IgD-negative memory B cell (primary cell): ENCODE data around the gene RIC8B. TPM values are rescaled to one million over a fixed set of nuclear protein-coding genes. Genes with fewer than 3 reads are reported as not detected.
"Not testable (repeated sequence)": the region's sequence is repeated elsewhere in the genome, so short reads cannot be mapped to it uniquely, and the experiment has no call there.

ENCODE experiments used
- H3K27ac Mint-ChIP-seq, 3 donors: one replicate each; pipeline ENCODE4 v1.8.0; 2020 to 2022; ENCODE audit warnings: mild to moderate bottlenecking in 3 of 3, mixed read lengths in 3 of 3, moderate library complexity in 1 of 3
- H3K27me3 Mint-ChIP-seq: one replicate; pipeline ENCODE4 v1.8.0; 2021; ENCODE audit warnings: mixed read lengths
- H3K36me3 Mint-ChIP-seq: one replicate; pipeline ENCODE4 v1.8.0; 2020; ENCODE audit warnings: mild to moderate bottlenecking, mixed read lengths
- H3K4me1 Mint-ChIP-seq, 3 donors: one replicate each; pipeline ENCODE4 v1.8.0; 2020 to 2022; ENCODE audit warnings: mixed read lengths in 3 of 3, mild to moderate bottlenecking in 1 of 3
- H3K4me3 Mint-ChIP-seq, 4 donors: one replicate each; pipeline ENCODE4 v1.8.0; 2020 to 2022; ENCODE audit warnings: mild to moderate bottlenecking in 4 of 4, mixed read lengths in 4 of 4, moderate library complexity in 3 of 4
- H3K9me3 Mint-ChIP-seq, 3 donors: one replicate each; pipeline ENCODE4 v1.8.0; 2020 to 2021; ENCODE audit warnings: mixed read lengths in 3 of 3, mild to moderate bottlenecking in 1 of 3
- polyA plus RNA-seq: library from polyadenylated mRNA; unstranded; fragments of 300-500 nt; fragmentation: Illumina TruSeq; gene quantifications from one replicate; pipeline ENCODE4 v1.2.3, GENCODE V29; 2021

The RIC8B gene
- polyA plus RNA-seq, 1 donor from 2014 or later: 4.9 TPM

- Mint-ChIP-seq H3K4me3 (no peak overlapping the region), H3K27ac (no peak overlapping the region), H3K36me3 (no peaks in the 10 kb centered on the region), H3K9me3 (peaks cover 0 to 9% (median 3%) of the 10 kb centered on the region in 3 donors), H3K4me1 (peaks cover 12 to 19% (median 14%) of the 10 kb centered on the region in 3 donors), H3K27me3 (peaks cover 76% of the 10 kb centered on the region)
These were observed 132.2 kb downstream of the RIC8B start for GRCh38 chr12:106906715-106907114.

GRCh38 chr12:106907411-106907810 is 132.9 kb downstream of the RIC8B start:
- Mint-ChIP-seq H3K36me3 (no peaks in the 10 kb centered on the region), H3K27me3 (peaks cover 74% of the 10 kb centered on the region), H3K9me3 (peaks cover 0 to 9% (median 3%) of the 10 kb centered on the region in 3 donors), H3K4me3 (no peak overlapping the region), H3K27ac (no peak overlapping the region), H3K4me1 (peaks cover 14 to 19% (median 14%) of the 10 kb centered on the region in 3 donors)

- Mint-ChIP-seq H3K36me3 (no peaks in the 10 kb centered on the region), H3K4me3 (no peak overlapping the region), H3K4me1 (peaks cover 14 to 21% (median 14%) of the 10 kb centered on the region in 3 donors), H3K27ac (peak overlapping the region in 1 of 3 donors; percentile 10), H3K9me3 (peaks cover 0 to 9% (median 3%) of the 10 kb centered on the region in 3 donors), H3K27me3 (peaks cover 74% of the 10 kb centered on the region)
These were observed 133.4 kb downstream of the RIC8B start for GRCh38 chr12:106907846-106908245.

- Mint-ChIP-seq H3K27ac (peak overlapping the region in 1 of 3 donors; percentile 10), H3K27me3 (peaks cover 74% of the 10 kb centered on the region), H3K36me3 (no peaks in the 10 kb centered on the region), H3K9me3 (peaks cover 0 to 9% (median 3%) of the 10 kb centered on the region in 3 donors), H3K4me1 (peaks cover 14 to 18% (median 14%) of the 10 kb centered on the region in 3 donors), H3K4me3 (peak overlapping the region in 1 of 4 donors; percentile 28)
These were observed 134.1 kb downstream of the RIC8B start for GRCh38 chr12:106908561-106908960.

- Mint-ChIP-seq H3K9me3 (peaks cover 0 to 9% (median 3%) of the 10 kb centered on the region in 3 donors), H3K4me3 (no peak overlapping the region), H3K4me1 (peaks cover 14 to 19% (median 18%) of the 10 kb centered on the region in 3 donors), H3K27ac (peak overlapping the region in 1 of 3 donors; percentile 47), H3K27me3 (peaks cover 81% of the 10 kb centered on the region), H3K36me3 (no peaks in the 10 kb centered on the region)
These were observed 135.7 kb downstream of the RIC8B start for GRCh38 chr12:106910202-106910601.

- Mint-ChIP-seq H3K4me1 (peaks cover 14 to 19% (median 18%) of the 10 kb centered on the region in 3 donors), H3K36me3 (no peaks in the 10 kb centered on the region), H3K9me3 (peaks cover 0 to 6% (median 3%) of the 10 kb centered on the region in 3 donors), H3K27me3 (peaks cover 86% of the 10 kb centered on the region), H3K27ac (no peak overlapping the region), H3K4me3 (no peak overlapping the region)
These were observed 137.1 kb downstream of the RIC8B start for GRCh38 chr12:106911581-106911980.

- no peak overlapping the region for H3K27ac Mint-ChIP-seq
- H3K4me3 Mint-ChIP-seq: no peak overlapping the region
- peaks cover 10 to 15% (median 14%) of the 10 kb centered on the region in 3 donors for H3K4me1 Mint-ChIP-seq
- peaks cover 79% of the 10 kb centered on the region for H3K27me3 Mint-ChIP-seq
- H3K36me3 Mint-ChIP-seq: no peaks in the 10 kb centered on the region
- H3K9me3 Mint-ChIP-seq: no peaks in the 10 kb centered on the region
These were observed 139.0 kb downstream of the RIC8B start for GRCh38 chr12:106913456-106913855.

GRCh38 chr12:106914796-106915634 is 140.5 kb downstream of the RIC8B start:
- H3K27ac Mint-ChIP-seq: no peak overlapping the region
- H3K4me3 Mint-ChIP-seq: no peak overlapping the region
- no peaks in the 10 kb centered on the region for H3K9me3 Mint-ChIP-seq
- H3K27me3 Mint-ChIP-seq: peaks cover 80% of the 10 kb centered on the region
- peaks cover 12 to 18% (median 15%) of the 10 kb centered on the region in 3 donors for H3K4me1 Mint-ChIP-seq
- no peaks in the 10 kb centered on the region for H3K36me3 Mint-ChIP-seq

GRCh38 chr12:106915635-106916026 is 141.1 kb downstream of the RIC8B start:
- Mint-ChIP-seq H3K36me3 (no peaks in the 10 kb centered on the region), H3K4me3 (peak overlapping the region in 1 of 4 donors; percentile 6), H3K9me3 (no peaks in the 10 kb centered on the region), H3K27ac (no peak overlapping the region), H3K4me1 (peaks cover 6 to 12% (median 9%) of the 10 kb centered on the region in 3 donors), H3K27me3 (peaks cover 74% of the 10 kb centered on the region)

GRCh38 chr12:106917503-106917902 is 143.0 kb downstream of the RIC8B start:
- Mint-ChIP-seq H3K4me1 (peaks cover 3 to 8% (median 6%) of the 10 kb centered on the region in 3 donors), H3K36me3 (no peaks in the 10 kb centered on the region), H3K9me3 (no peaks in the 10 kb centered on the region), H3K27me3 (peaks cover 80% of the 10 kb centered on the region), H3K4me3 (no peak overlapping the region), H3K27ac (no peak overlapping the region)

GRCh38 chr12:106918746-106919145 is 144.3 kb downstream of the RIC8B start:
- H3K4me1 Mint-ChIP-seq: peaks cover 3 to 6% (median 4%) of the 10 kb centered on the region in 3 donors
- peaks cover 77% of the 10 kb centered on the region for H3K27me3 Mint-ChIP-seq
- H3K9me3 Mint-ChIP-seq: peaks cover 5 to 7% (median 7%) of the 10 kb centered on the region in 3 donors
- no peak overlapping the region for H3K4me3 Mint-ChIP-seq
- H3K27ac Mint-ChIP-seq: no peak overlapping the region
- no peaks in the 10 kb centered on the region for H3K36me3 Mint-ChIP-seq

GRCh38 chr12:106919910-106920544 is 145.5 kb downstream of the RIC8B start:
- H3K36me3 Mint-ChIP-seq: no peaks in the 10 kb centered on the region
- H3K27ac Mint-ChIP-seq: no peak overlapping the region
- H3K27me3 Mint-ChIP-seq: peaks cover 71% of the 10 kb centered on the region
- H3K4me3 Mint-ChIP-seq: no peak overlapping the region
- H3K4me1 Mint-ChIP-seq: peaks cover 2 to 4% (median 3%) of the 10 kb centered on the region in 3 donors
- peaks cover 9 to 13% (median 10%) of the 10 kb centered on the region in 3 donors for H3K9me3 Mint-ChIP-seq

GRCh38 chr12:106921976-106922375 is 147.5 kb downstream of the RIC8B start:
- H3K4me1 Mint-ChIP-seq, H3K27ac Mint-ChIP-seq, H3K36me3 Mint-ChIP-seq, H3K4me3 Mint-ChIP-seq: not testable (repeated sequence)
- Mint-ChIP-seq H3K27me3 (peaks cover 63% of the 10 kb centered on the region), H3K9me3 (peaks cover 9 to 13% (median 10%) of the 10 kb centered on the region in 3 donors)

- not testable (repeated sequence) for H3K27ac Mint-ChIP-seq, H3K4me1 Mint-ChIP-seq, H3K36me3 Mint-ChIP-seq, H3K4me3 Mint-ChIP-seq
- Mint-ChIP-seq H3K27me3 (peaks cover 68% of the 10 kb centered on the region), H3K9me3 (peaks cover 9 to 15% (median 10%) of the 10 kb centered on the region in 3 donors)
These were observed 149.1 kb downstream of the RIC8B start for GRCh38 chr12:106923594-106923993.

- Mint-ChIP-seq H3K4me3 (no peak overlapping the region), H3K4me1 (peaks cover 0 to 4% (median 3%) of the 10 kb centered on the region in 3 donors), H3K27me3 (peaks cover 66% of the 10 kb centered on the region), H3K27ac (no peak overlapping the region), H3K9me3 (peaks cover 10 to 15% (median 10%) of the 10 kb centered on the region in 3 donors), H3K36me3 (no peaks in the 10 kb centered on the region)
These were observed 149.9 kb downstream of the RIC8B start for GRCh38 chr12:106924268-106924861.
